Epithelial cell of umbilical artery (primary cell): Measurements from ENCODE around the gene MTHFD2. TPM values are rescaled to one million over a fixed set of nuclear protein-coding genes. Genes with fewer than 3 reads are reported as not detected.

Experiments used
- total RNA-seq: library from RNA; depleted of rRNA; stranded (reverse); fragments of >200 nt; gene quantifications from 2 replicates; pipeline ENCODE4 v1.2.3, GENCODE V29; 2014

The MTHFD2 gene
- 111 and 194 TPM in 2 replicates for total RNA-seq

GRCh38 chr2:74198461-74199274 is at the start of gene MTHFD2:
Gene MTHFD2 (plus strand): TSS chr2:74198615. CDS start chr2:74198642, 27 bp downstream.

GRCh38 chr2:74178211-74179062 is 20.0 kb upstream of the MTHFD2 start, which contains the start of gene MOB1A:
Gene MOB1A (minus strand): TSS chr2:74178879. CDS start chr2:74178674, 205 bp downstream.

Other genes with a start within 250 kb of the MTHFD2 start
- 3.2 and 3.5 TPM in 2 replicates for gene TET3, start 213.7 kb upstream of the MTHFD2 start, total RNA-seq
- gene BOLA3, start 50.7 kb upstream of the MTHFD2 start, total RNA-seq = 43.2 and 55.9 TPM in 2 replicates
- 99.7 and 136 TPM in 2 replicates for gene MOB1A, start 19.7 kb upstream of the MTHFD2 start, total RNA-seq
- 0.30 and 0.32 TPM in 2 replicates for gene SLC4A5, start 144.8 kb downstream of the MTHFD2 start, total RNA-seq
- gene DCTN1, start 181.7 kb downstream of the MTHFD2 start, total RNA-seq = 113 and 127 TPM in 2 replicates
- 0.46 and 0.65 TPM in 2 replicates for gene C2orf81, start 223.0 kb downstream of the MTHFD2 start, total RNA-seq
- gene WDR54, start 223.1 kb downstream of the MTHFD2 start, total RNA-seq = 47.9 and 65.3 TPM in 2 replicates
- gene RTKN, start 243.3 kb downstream of the MTHFD2 start, total RNA-seq = 7.1 and 10.3 TPM in 2 replicates